Skeletal muscle tissue (tissue), 4 donors: ENCODE measurements around the gene AQP3. TPM values are rescaled to one million over a fixed set of nuclear protein-coding genes. Genes with fewer than 3 reads are reported as not detected.
"Not testable (repeated sequence)": the region's sequence is repeated elsewhere in the genome, so short reads cannot be mapped to it uniquely, and the experiment has no call there.

Experiments used
- H3K27ac ChIP-seq: one replicate; pipeline ENCODE4 v1.7.0; 2013; ENCODE audit warnings: mild to moderate bottlenecking, low read depth, low read length, inconsistent platforms
- H3K27me3 ChIP-seq, 3 donors: one replicate each; pipeline ENCODE4 v1.7.0; 2013; ENCODE audit warnings: low read length in 3 of 3; ENCODE audit not compliant: control insufficient read depth in 3 of 3, insufficient read depth in 3 of 3
- H3K36me3 ChIP-seq, 3 donors: one replicate each; pipeline ENCODE4 v1.7.0; 2013; ENCODE audit warnings: low read length in 3 of 3; ENCODE audit not compliant: control insufficient read depth in 3 of 3, insufficient read depth in 3 of 3
- H3K4me1 ChIP-seq, 3 donors: one replicate each; pipeline ENCODE4 v1.7.0; 2013; ENCODE audit warnings: low read length in 3 of 3, mild to moderate bottlenecking in 3 of 3; ENCODE audit not compliant: control insufficient read depth in 3 of 3, insufficient read depth in 3 of 3
- H3K4me3 ChIP-seq, 3 donors: one replicate each; pipeline ENCODE4 v1.7.0; 2013; ENCODE audit warnings: low read length in 3 of 3
- H3K9ac ChIP-seq, 3 donors: one replicate each; pipeline ENCODE4 v1.7.0; 2013; ENCODE audit warnings: low read length in 3 of 3, mild to moderate bottlenecking in 3 of 3, moderate library complexity in 2 of 3, low read depth in 1 of 3
- H3K9me3 ChIP-seq, 3 donors: one replicate each; pipeline ENCODE4 v1.7.0; 2013; ENCODE audit warnings: low read length in 3 of 3; ENCODE audit not compliant: control insufficient read depth in 3 of 3
- total RNA-seq: library from RNA; depleted of rRNA; stranded (reverse); fragments of >200 nt; gene quantifications from one replicate; pipeline ENCODE4 v1.2.3, GENCODE V29; 2014
- donor health status: Osteomylitis.

The AQP3 gene
- total RNA-seq, 1 donor from 2014 or later, result 6.8 TPM

DNA sequence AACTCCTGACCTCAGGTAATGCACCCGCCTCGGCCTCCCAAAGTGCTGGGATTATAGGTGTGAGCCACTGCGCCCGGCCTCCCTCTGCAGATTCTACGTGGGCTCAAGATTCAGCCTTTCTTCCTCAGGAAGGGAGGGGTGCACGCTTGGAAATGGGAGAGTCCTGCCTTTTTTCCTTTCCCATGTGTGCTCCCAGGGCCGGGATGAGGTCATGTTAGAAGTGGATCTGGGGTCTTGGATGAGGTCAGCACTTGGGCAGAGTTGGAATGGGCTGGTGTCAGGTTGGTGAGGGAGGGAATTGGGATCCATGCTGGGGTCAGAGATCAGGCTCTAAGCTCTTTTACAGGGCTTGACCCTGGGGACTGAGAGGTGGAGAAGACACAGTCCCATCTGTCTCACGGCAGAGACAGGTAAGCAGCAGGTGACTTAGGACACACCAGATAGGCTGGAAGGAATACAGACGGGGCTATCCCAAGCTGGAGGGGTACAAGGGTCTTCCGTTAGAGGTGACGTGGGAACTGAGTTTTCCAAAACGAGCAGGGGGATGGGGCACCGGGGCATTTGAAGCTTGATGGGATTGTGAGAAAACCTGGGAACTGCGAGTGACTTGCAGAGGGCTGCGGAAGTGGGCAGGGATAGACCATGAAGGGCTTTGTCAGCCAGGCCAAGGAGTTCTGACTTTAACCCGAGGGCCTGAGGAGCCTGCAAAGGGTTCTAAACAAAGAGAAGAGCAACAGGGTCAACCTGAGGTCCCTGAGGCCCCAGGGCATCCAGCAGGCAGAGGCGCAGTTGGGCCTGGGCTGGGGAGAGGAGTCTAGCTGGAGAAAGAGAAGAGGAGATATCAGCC, 43.2 kb downstream of the AQP3 start:
- Histone ChIP-seq H3K27me3 (no peaks in the 10 kb centered on the region), H3K9me3 (no peaks in the 10 kb centered on the region), H3K4me1 (peaks cover 6 to 33% (median 25%) of the 10 kb centered on the region in 3 donors), H3K36me3 (peaks cover 0 to 2% (median 0%) of the 10 kb centered on the region in 3 donors), H3K27ac (no peak overlapping the region), H3K4me3 (no peak overlapping the region), H3K9ac (peak overlapping the region in 1 of 3 donors; percentile 57)

DNA sequence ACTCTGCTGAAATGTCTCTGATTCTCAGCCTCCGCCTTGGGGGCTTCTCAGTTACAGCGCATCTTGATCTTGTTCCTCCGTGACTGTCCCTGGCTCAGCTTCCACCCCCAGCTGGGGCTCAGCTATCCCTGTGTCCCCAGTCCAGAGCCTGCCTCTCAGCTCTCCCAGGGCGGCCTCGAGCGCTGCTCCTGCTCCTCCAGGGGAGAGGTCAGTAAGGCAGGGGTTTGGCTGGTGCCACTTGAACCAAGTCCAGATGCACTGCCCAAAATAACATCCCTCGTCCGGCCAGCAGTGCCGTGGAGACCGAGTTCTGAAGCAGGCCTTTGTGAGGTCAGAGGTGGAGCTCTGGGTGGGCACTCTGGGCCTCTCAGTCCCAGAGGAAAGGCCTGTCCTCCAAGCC, 45.0 kb downstream of the AQP3 start, which contains the start of gene AQP7:
TSS of gene AQP7 (minus strand) at position 198 of the 400 bp plus-strand sequence. CDS start 1,306 bp downstream, outside the sequence.
- H3K9ac ChIP-seq, result peak within 1 kb of the TSS; percentile 57 to 87 (median 71)
- H3K27me3 ChIP-seq, H3K36me3 ChIP-seq, H3K9me3 ChIP-seq: not testable (repeated sequence)
- peak within 1 kb of the TSS; percentile 68 for H3K27ac ChIP-seq
- peak within 1 kb of the TSS; percentile 46 to 77 (median 63) for H3K4me3 ChIP-seq
- H3K4me1 ChIP-seq, result peaks cover 6 to 38% (median 25%) of the 10 kb centered on the region in 3 donors

DNA sequence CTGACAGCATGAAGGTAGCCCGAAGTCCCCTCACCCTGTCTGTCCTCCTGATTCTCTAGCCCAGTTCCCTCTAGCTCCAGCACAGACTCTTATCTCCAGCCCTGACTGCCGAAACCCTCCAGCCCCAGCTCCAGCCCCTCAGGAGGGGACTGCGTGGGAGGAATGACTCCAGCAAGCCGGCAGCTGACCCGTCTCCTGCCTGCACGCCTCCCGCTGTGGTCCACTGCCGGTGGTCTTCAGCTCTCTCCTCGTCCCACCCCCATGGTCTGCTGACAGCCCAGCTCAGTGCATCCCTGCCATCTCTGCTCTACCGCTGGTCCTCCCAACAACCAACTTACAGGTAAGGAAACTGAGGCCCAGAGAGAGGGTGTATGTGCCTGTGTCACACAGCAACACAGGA, 45.6 kb downstream of the AQP3 start:
- H3K4me3 ChIP-seq, result peak overlapping the region; percentile 46 to 77 (median 63)

DNA sequence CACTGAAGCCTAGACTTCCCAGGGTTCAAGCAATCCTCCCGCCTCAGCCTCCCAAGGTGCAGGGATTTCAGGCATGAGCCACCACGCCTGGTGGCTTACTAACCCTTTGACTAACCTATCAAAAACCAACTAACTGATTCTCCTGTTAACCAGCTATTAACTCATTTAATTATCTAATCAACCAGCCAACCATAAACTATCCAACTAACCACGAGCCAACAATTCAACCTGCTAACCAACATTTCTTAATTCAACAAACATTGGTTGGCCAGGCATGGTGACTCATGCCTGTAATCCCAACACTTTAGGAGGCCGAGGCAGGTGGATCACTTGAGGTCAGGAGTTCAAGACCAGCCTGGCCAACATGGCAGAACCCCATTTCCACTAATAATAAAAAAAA, 48.3 kb downstream of the AQP3 start:
- H3K27ac ChIP-seq, H3K4me3 ChIP-seq: not testable (repeated sequence)
- peaks cover 8 to 38% (median 28%) of the 10 kb centered on the region in 3 donors for H3K4me1 ChIP-seq

More for the DNA sequence above, 45.6 kb downstream of the AQP3 start:
- peak overlapping the region; percentile 57 to 87 (median 71) for H3K9ac ChIP-seq
- H3K27ac ChIP-seq, result peak overlapping the region; percentile 68
- H3K9me3 ChIP-seq, H3K27me3 ChIP-seq, H3K36me3 ChIP-seq: not testable (repeated sequence)
- peaks cover 6 to 38% (median 25%) of the 10 kb centered on the region in 3 donors for H3K4me1 ChIP-seq

DNA sequence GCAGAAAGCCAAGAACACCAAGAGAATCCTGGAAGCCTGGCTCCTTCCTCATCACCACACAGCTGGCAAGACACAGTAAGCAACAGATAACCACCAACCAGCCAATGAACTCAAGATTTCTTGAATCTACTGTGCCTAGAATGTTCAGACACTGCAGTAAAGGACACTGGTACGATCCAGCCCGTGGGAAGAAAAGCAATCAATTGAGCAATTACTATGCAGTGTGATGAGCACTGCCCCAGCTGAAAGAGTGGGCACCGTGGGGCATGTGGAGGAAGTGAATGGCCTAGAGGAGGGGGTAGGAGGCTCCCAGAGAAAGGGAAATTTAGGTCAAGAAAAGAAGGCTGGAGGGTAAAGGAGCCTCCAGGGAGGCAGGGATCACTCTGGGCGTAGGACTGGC, 49.6 kb downstream of the AQP3 start:
- H3K27ac ChIP-seq, H3K27me3 ChIP-seq, H3K36me3 ChIP-seq, H3K9me3 ChIP-seq, H3K9ac ChIP-seq, H3K4me3 ChIP-seq: not testable (repeated sequence)
- peaks cover 15 to 40% (median 32%) of the 10 kb centered on the region in 3 donors for H3K4me1 ChIP-seq

More for the DNA sequence above, 48.3 kb downstream of the AQP3 start:
- H3K9me3 ChIP-seq, H3K27me3 ChIP-seq, H3K9ac ChIP-seq, H3K36me3 ChIP-seq: not testable (repeated sequence)

DNA sequence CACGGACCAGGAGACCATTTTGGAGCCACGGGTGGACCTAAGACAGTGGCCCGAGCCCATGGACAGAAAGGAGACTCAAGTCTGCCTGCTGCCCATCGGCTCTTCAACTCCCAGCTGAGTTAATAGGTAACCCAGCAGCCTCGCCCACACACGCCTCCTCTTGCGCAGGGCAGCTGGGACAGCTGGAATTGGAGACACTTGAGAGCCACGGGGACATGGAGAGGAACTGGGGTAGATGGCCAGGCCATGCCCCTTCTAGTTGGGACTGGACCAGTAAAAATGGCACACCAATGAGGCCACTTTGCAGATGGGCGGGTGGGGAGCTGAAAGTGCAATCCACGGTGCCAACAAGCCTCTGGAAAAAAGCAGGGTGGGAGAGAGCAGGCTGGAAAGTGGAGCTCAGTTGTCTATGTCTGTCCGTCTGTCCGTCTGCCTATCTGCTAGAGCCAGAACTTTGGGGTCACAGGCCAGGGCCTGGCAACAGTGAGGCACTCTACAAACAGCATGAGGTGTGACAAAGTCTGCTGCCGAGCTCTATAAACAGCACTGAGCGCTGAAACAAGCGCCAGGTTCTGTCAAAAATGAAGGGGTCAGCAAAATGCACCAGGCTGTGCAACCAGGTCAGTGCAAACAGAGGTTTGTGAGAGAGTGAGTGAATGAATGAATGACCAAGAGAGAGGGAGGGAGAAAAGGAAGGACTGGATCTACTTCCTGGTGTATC, 52.1 kb downstream of the AQP3 start:
- H3K27me3 ChIP-seq, result not testable (repeated sequence)
- H3K27ac ChIP-seq, result peak overlapping the region; percentile 86

DNA sequence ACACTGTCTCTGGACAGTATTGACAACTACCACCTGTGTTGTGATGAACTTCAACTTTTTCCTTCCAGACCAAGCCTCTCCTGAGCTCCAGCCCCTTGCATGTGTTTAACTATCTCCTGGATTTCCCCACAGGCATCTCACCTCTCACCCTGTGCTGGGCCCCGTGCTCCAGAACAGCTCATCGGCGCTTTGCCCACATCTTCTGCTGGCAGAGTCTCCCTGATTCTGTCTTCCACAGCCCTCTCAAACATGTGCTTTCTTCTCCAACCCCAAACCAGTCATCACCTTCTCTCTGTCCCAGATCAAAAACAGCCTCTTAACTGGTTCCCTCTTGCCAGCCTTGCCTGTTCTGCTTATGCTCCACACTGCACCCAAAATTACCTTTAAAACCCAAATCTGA, 53.4 kb downstream of the AQP3 start:
- H3K9me3 ChIP-seq, H3K36me3 ChIP-seq, H3K27me3 ChIP-seq: not testable (repeated sequence)
- H3K4me3 ChIP-seq, result peak overlapping the region in 2 of 3 donors; percentile 2 to 49
- H3K9ac ChIP-seq, result peak overlapping the region in 1 of 3 donors; percentile 63
- peaks cover 25 to 45% (median 36%) of the 10 kb centered on the region in 3 donors for H3K4me1 ChIP-seq
- H3K27ac ChIP-seq, result peak overlapping the region; percentile 86

More for the DNA sequence above, 52.1 kb downstream of the AQP3 start:
- Histone ChIP-seq H3K4me1 (peaks cover 25 to 50% (median 45%) of the 10 kb centered on the region in 3 donors), H3K9ac (peak overlapping the region in 1 of 3 donors; percentile 54), H3K4me3 (peak overlapping the region in 1 of 3 donors; percentile 29)
- not testable (repeated sequence) for H3K9me3 ChIP-seq, H3K36me3 ChIP-seq

DNA sequence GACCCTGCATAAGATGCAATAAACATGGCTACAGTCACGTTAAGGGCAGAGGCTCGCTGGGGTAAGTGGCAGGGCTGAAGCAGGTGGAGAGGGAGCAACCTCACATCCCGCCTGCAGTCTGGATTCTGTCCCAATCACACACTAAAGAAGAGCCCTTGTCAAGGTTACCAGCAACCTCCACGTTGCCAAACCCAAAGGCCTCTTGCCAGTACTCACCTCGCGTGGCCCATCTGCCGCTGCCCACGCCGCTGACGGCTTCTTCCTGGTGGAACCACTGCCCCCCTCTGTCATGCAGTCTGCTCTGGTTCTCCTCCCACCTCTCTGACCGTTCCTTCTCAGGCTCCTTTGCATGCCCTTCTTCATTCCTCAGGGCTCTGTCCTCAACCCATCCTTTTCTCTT, 53.8 kb downstream of the AQP3 start:
- Histone ChIP-seq H3K4me3 (peak overlapping the region in 2 of 3 donors; percentile 35 to 49), H3K9ac (peak overlapping the region in 1 of 3 donors; percentile 63), H3K36me3 (no peaks in the 10 kb centered on the region), H3K4me1 (peaks cover 25 to 47% (median 39%) of the 10 kb centered on the region in 3 donors), H3K27me3 (no peaks in the 10 kb centered on the region), H3K9me3 (no peaks in the 10 kb centered on the region), H3K27ac (peak overlapping the region; percentile 86)

DNA sequence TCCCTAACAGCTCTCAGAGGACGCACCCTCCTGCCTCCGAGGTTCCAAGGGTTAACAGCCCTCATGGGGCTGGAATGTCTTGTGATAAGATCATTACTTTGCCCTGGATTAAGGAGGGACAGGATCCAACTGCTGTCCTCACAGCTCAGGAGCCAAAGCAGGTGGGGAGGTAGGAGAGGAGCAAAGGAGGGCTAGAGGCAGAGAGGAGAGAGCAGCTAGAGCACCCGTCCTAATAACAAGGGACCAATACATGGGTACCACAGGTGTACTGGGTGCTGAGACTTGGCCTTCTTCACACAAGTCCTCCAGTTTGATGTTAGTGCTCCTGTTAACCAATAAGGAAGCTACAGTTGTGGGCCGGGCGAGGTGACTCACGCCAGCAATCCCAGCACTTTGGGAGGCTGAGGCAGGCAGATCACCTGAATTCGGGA, 54.8 kb downstream of the AQP3 start:
- Histone ChIP-seq H3K9ac (peak overlapping the region in 1 of 3 donors; percentile 72), H3K27ac (peak overlapping the region; percentile 86), H3K4me1 (peaks cover 27 to 49% (median 46%) of the 10 kb centered on the region in 3 donors), H3K4me3 (peak overlapping the region in 1 of 3 donors; percentile 24)
- not testable (repeated sequence) for H3K36me3 ChIP-seq, H3K9me3 ChIP-seq, H3K27me3 ChIP-seq
